WI38 (cell line): Measurements from ENCODE around the gene CAPN13.

Experiments used
- H3K4me3 ChIP-seq: 2 replicates; pipeline ENCODE4 v1.5.1; 2011; ENCODE audit warnings: low read depth, mild to moderate bottlenecking, control low read depth, low read length
- CTCF ChIP-seq: IDR thresholded peaks from 2 replicates; pipeline ENCODE4 v1.5.1; 2012; ENCODE audit warnings: low read depth, mild to moderate bottlenecking, control low read depth, low read length

Gene CAPN13

GRCh38 chr2:30763151-30763660, 44.0 kb downstream of the CAPN13 start:
- no peak for TF ChIP-seq CTCF
- no peak overlapping the region for H3K4me3 ChIP-seq

GRCh38 chr2:30761226-30761625, 46.0 kb downstream of the CAPN13 start:
- TF ChIP-seq CTCF, result no peak

GRCh38 chr2:30759481-30759880, 47.8 kb downstream of the CAPN13 start:
- TF ChIP-seq CTCF, result no peak
- no peak overlapping the region for H3K4me3 ChIP-seq

More at GRCh38 chr2:30761226-30761625, 46.0 kb downstream of the CAPN13 start:
- no peak overlapping the region for H3K4me3 ChIP-seq

GRCh38 chr2:30758191-30758651, 49.0 kb downstream of the CAPN13 start:
- no peak overlapping the region for H3K4me3 ChIP-seq
- TF ChIP-seq CTCF, result no peak

GRCh38 chr2:30757749-30758148, 49.5 kb downstream of the CAPN13 start:
- TF ChIP-seq CTCF, result no peak
- H3K4me3 ChIP-seq, result no peak overlapping the region

GRCh38 chr2:30756971-30757370, 50.3 kb downstream of the CAPN13 start:
- H3K4me3 ChIP-seq, result no peak overlapping the region

More at GRCh38 chr2:30756971-30757370, 50.3 kb downstream of the CAPN13 start:
- no peak for TF ChIP-seq CTCF
